ENCODE results near the gene CDH23. TPM values are rescaled to one million over a fixed set of nuclear protein-coding genes. Genes with fewer than 3 reads are reported as not detected.

The CDH23 gene
- total RNA-seq, 1 donor, result 0.81 TPM

- DNase-seq (ENCODE audit: low read depth in 2 of 3, low spot score in 2 of 3), result no peak
These were observed 346.5 kb downstream of the CDH23 start for GRCh38 chr10:71743089-71743838.

- no peak for DNase-seq (ENCODE audit: low read depth in 2 of 3, low spot score in 2 of 3)
These were observed 347.1 kb downstream of the CDH23 start for GRCh38 chr10:71743866-71744265.

GRCh38 chr10:71744897-71745663 lies 348.4 kb downstream of the CDH23 start:
- DNase-seq (ENCODE audit: low read depth in 2 of 3, low spot score in 2 of 3), result no peak

GRCh38 chr10:71745664-71746250 lies 349.0 kb downstream of the CDH23 start:
- DNase-seq (ENCODE audit: low read depth in 2 of 3, low spot score in 2 of 3), result no peak

GRCh38 chr10:71746344-71747037 lies 349.8 kb downstream of the CDH23 start:
- peak in 2 of 3 donors; percentile 62 to 65 for DNase-seq (ENCODE audit: low read depth in 2 of 3, low spot score in 2 of 3)

- DNase-seq (ENCODE audit: low read depth in 2 of 3, low spot score in 2 of 3), result no peak
These were observed 350.4 kb downstream of the CDH23 start for GRCh38 chr10:71747039-71747531.

GRCh38 chr10:71747551-71748523 lies 351.1 kb downstream of the CDH23 start:
- peak in 2 of 3 donors; percentile 62 to 74 for DNase-seq (ENCODE audit: low read depth in 2 of 3, low spot score in 2 of 3)

- peak; percentile 57 to 99 (median 95) for DNase-seq (ENCODE audit: low read depth in 2 of 3, low spot score in 2 of 3)
These were observed 352.0 kb downstream of the CDH23 start for GRCh38 chr10:71748671-71749191.

GRCh38 chr10:71749396-71749795 lies 352.7 kb downstream of the CDH23 start:
- DNase-seq (ENCODE audit: low read depth in 2 of 3, low spot score in 2 of 3), result no peak

GRCh38 chr10:71750124-71750841 lies 353.6 kb downstream of the CDH23 start:
- peak in 1 of 3 donors; percentile 63 for DNase-seq (ENCODE audit: low read depth in 2 of 3, low spot score in 2 of 3)

- DNase-seq (ENCODE audit: low read depth in 2 of 3, low spot score in 2 of 3), result no peak
These were observed 354.3 kb downstream of the CDH23 start for GRCh38 chr10:71750986-71751385.

GRCh38 chr10:71751515-71752224 lies 354.9 kb downstream of the CDH23 start:
- no peak for DNase-seq (ENCODE audit: low read depth in 2 of 3, low spot score in 2 of 3)

GRCh38 chr10:71752391-71753090 lies 355.8 kb downstream of the CDH23 start:
- DNase-seq (ENCODE audit: low read depth in 2 of 3, low spot score in 2 of 3), result no peak

GRCh38 chr10:71753091-71753959 lies 356.6 kb downstream of the CDH23 start:
- peak in 2 of 3 donors; percentile 93 to 98 for DNase-seq (ENCODE audit: low read depth in 2 of 3, low spot score in 2 of 3)

- DNase-seq (ENCODE audit: low read depth in 2 of 3, low spot score in 2 of 3), result no peak
These were observed 357.3 kb downstream of the CDH23 start for GRCh38 chr10:71753960-71754505.

- DNase-seq (ENCODE audit: low read depth in 2 of 3, low spot score in 2 of 3), result no peak
These were observed 357.8 kb downstream of the CDH23 start for GRCh38 chr10:71754562-71754961.

All from hematopoietic multipotent progenitor cell (in vitro differentiated cells).